ENCODE measurements around the gene GALM.
"Not testable (repeated sequence)": the region's sequence is repeated elsewhere in the genome, so short reads cannot be mapped to it uniquely, and the experiment has no call there.

The GALM gene

GRCh38 chr2:38680868-38681267 is 15.0 kb downstream of the GALM start:
- not testable (repeated sequence) for DNase-seq (ENCODE audit: low spot score)

GRCh38 chr2:38682008-38682575 is 16.2 kb downstream of the GALM start:
- no peak for DNase-seq (ENCODE audit: low spot score)

- not testable (repeated sequence) for DNase-seq (ENCODE audit: low spot score)
These were observed 16.7 kb downstream of the GALM start for GRCh38 chr2:38682620-38683019.

- no peak for DNase-seq (ENCODE audit: low spot score)
These were observed 17.9 kb downstream of the GALM start for GRCh38 chr2:38683766-38684165.

GRCh38 chr2:38685116-38685735 is 19.3 kb downstream of the GALM start:
- no peak for DNase-seq (ENCODE audit: low spot score)

GRCh38 chr2:38690499-38691420 is 24.8 kb downstream of the GALM start:
- DNase-seq (ENCODE audit: low spot score): no peak

- DNase-seq (ENCODE audit: low spot score): no peak
These were observed 26.1 kb downstream of the GALM start for GRCh38 chr2:38691994-38692393.

- DNase-seq (ENCODE audit: low spot score): no peak
These were observed 26.9 kb downstream of the GALM start for GRCh38 chr2:38692636-38693318.

GRCh38 chr2:38697116-38697840 is 31.4 kb downstream of the GALM start:
- no peak for DNase-seq (ENCODE audit: low spot score)

GRCh38 chr2:38698467-38699003 is 32.6 kb downstream of the GALM start:
- no peak for DNase-seq (ENCODE audit: low spot score)

- no peak for DNase-seq (ENCODE audit: low spot score)
These were observed 34.3 kb downstream of the GALM start for GRCh38 chr2:38700113-38700785.

- no peak for DNase-seq (ENCODE audit: low spot score)
These were observed 35.1 kb downstream of the GALM start for GRCh38 chr2:38700881-38701458.

- no peak for DNase-seq (ENCODE audit: low spot score)
These were observed 35.6 kb downstream of the GALM start for GRCh38 chr2:38701542-38701941.

GRCh38 chr2:38702413-38702812 is 36.5 kb downstream of the GALM start:
- no peak for DNase-seq (ENCODE audit: low spot score)

- not testable (repeated sequence) for DNase-seq (ENCODE audit: low spot score)
These were observed 37.4 kb downstream of the GALM start for GRCh38 chr2:38703336-38703735.

GRCh38 chr2:38704664-38705063 is 38.8 kb downstream of the GALM start:
- no peak for DNase-seq (ENCODE audit: low spot score)

GRCh38 chr2:38706846-38707345 is 41.0 kb downstream of the GALM start:
- no peak for DNase-seq (ENCODE audit: low spot score)

- not testable (repeated sequence) for DNase-seq (ENCODE audit: low spot score)
These were observed 42.6 kb downstream of the GALM start for GRCh38 chr2:38708491-38708890.

GRCh38 chr2:38708900-38709566 is 43.1 kb downstream of the GALM start:
- no peak for DNase-seq (ENCODE audit: low spot score)
